GM12878 (cell line): ENCODE results near the gene TRAPPC6A. TPM values are rescaled to one million over a fixed set of nuclear protein-coding genes. Genes with fewer than 3 reads are reported as not detected.

Experiments used
- ATAC-seq: fragments of 200-7000 bp; cut with Tn5 transposase; 3 replicates; pipeline ENCODE4 v1.9.1; 2020; ENCODE audit warnings: mild to moderate bottlenecking, moderate library complexity
- BruUV-seq: library from RNA; stranded (reverse); fragments of 400-500 nt; replicated peaks from 2 replicates; lab custom pipeline; 2021; lab: Mats Ljungman, UMichigan
- CTCF ChIA-PET: fragments of 300-600 bp; sonication (Branson Sonifier 250); formaldehyde crosslinking; extraction: SDS; loops from one replicate; lab custom pipeline; 2021; ENCODE audit warnings: inconsistent platforms; lab: Yijun Ruan, JAX
- POLR2A ChIA-PET: fragments of 350-600 bp; formaldehyde crosslinking; extraction: SDS; loops from one replicate; lab custom pipeline; 2021; ENCODE audit warnings: inconsistent platforms; lab: Charles Lee
- RAD21 ChIA-PET: fragments of 300-600 bp; sonication (Branson Sonifier 250); formaldehyde crosslinking; loops from one replicate; lab custom pipeline; 2023; ENCODE audit warnings: antibody characterized with exemption; ENCODE audit not compliant: unreplicated experiment; lab: Charles Lee
- SMC1A ChIA-PET: fragments of 300-600 bp; sonication (Branson Sonifier 250); formaldehyde crosslinking; loops from one replicate; lab custom pipeline; 2023; ENCODE audit not compliant: unreplicated experiment, uncharacterized antibody; lab: Charles Lee
- DNase-seq: peaks from one replicate; pipeline ENCODE4 v3.0.0-alpha.2; 2011; ENCODE audit warnings: low read depth, low spot score
- FAIRE-seq: peaks from 3 replicates; lab custom pipeline; 2011; peaks lifted over from hg19 to GRCh38; lab: Jason Lieb, UNC
- H2AFZ ChIP-seq: 2 replicates; pipeline ENCODE4 v1.6.0; 2011; ENCODE audit warnings: low read depth, low read length, control low read depth; ENCODE audit not compliant: control insufficient read depth
- H3K27ac ChIP-seq: 2 replicates; pipeline ENCODE4 v1.5.1; 2011; ENCODE audit warnings: control low read depth; ENCODE audit not compliant: control insufficient read depth, insufficient read depth
- H3K27me3 ChIP-seq, 2 experiments: replicated peaks in 1 of 2; 2 replicates each; pipeline versions ENCODE4 v1.6.0 to v1.6.1; 2011; ENCODE audit warnings: low read length in 1 of 2; ENCODE audit not compliant: control insufficient read depth in 2 of 2, insufficient read depth in 2 of 2
- H3K36me3 ChIP-seq, 2 experiments: 2 replicates each; pipeline ENCODE4 v1.5.1; 2011; ENCODE audit warnings: low read length in 1 of 2; ENCODE audit not compliant: control insufficient read depth in 2 of 2, insufficient read depth in 2 of 2
- H3K4me1 ChIP-seq: 2 replicates; pipeline ENCODE4 v1.6.1; 2011; ENCODE audit warnings: mild to moderate bottlenecking, low read length, moderate library complexity, mixed read lengths; ENCODE audit not compliant: control insufficient read depth, insufficient read depth
- H3K4me2 ChIP-seq: 2 replicates; pipeline ENCODE4 v1.6.0; 2011; ENCODE audit warnings: control low read depth; ENCODE audit not compliant: control insufficient read depth, insufficient read depth
- H3K4me3 ChIP-seq: fragments of 200-600 bp; sonication (generic); 2 replicates; pipeline ENCODE4 v1.5.1; 2016
- H3K79me2 ChIP-seq: 2 replicates; pipeline ENCODE4 v1.6.0; 2011; ENCODE audit warnings: low read length; ENCODE audit not compliant: control insufficient read depth, insufficient read depth
- H3K9ac ChIP-seq: 2 replicates; pipeline ENCODE4 v1.8.0; 2011; ENCODE audit warnings: low read length, control low read depth, mixed read lengths; ENCODE audit not compliant: control insufficient read depth, insufficient read depth
- H3K9me3 ChIP-seq: replicated peaks from 3 replicates; pipeline ENCODE4 v1.5.1; 2011; ENCODE audit warnings: mild to moderate bottlenecking, low read length; ENCODE audit not compliant: control insufficient read depth, insufficient read depth
- H4K20me1 ChIP-seq: 2 replicates; pipeline ENCODE4 v1.6.0; 2011; ENCODE audit not compliant: control insufficient read depth, insufficient read depth
- BCL11A ChIP-seq: IDR thresholded peaks from 2 replicates; pipeline ENCODE4 v1.6.1; 2011; ENCODE audit warnings: low read depth, low read length
- KDM1A ChIP-seq: fragments of 200-600 bp; sonication (generic); IDR thresholded peaks from 2 replicates; pipeline ENCODE4 v1.6.1; 2016; ENCODE audit warnings: borderline replicate concordance
- KLF5 ChIP-seq: fragments of 450-650 bp; IDR thresholded peaks from 2 replicates; pipeline ENCODE4 v1.6.1; 2014; ENCODE audit warnings: mild to moderate bottlenecking; ENCODE audit not compliant: partially characterized antibody
- PKNOX1 ChIP-seq: fragments of 450-650 bp; IDR thresholded peaks from 2 replicates; pipeline ENCODE4 v1.6.1; 2016; ENCODE audit warnings: mild to moderate bottlenecking
- POLR2AphosphoS2 ChIP-seq: IDR thresholded peaks from 2 replicates; pipeline ENCODE4 v1.6.1; 2011; ENCODE audit warnings: low read depth, mild to moderate bottlenecking, low read length, improper control_type of control experiment, moderate library complexity
- RCOR1 ChIP-seq: conservative IDR thresholded peaks from 2 replicates; pipeline ENCODE4 v1.6.1; 2012; ENCODE audit warnings: low read depth, low read length, improper control_type of control experiment
- RELB ChIP-seq: fragments of 450-650 bp; IDR thresholded peaks from 2 replicates; pipeline ENCODE4 v1.6.1; 2017; ENCODE audit warnings: low read depth, mild to moderate bottlenecking, moderate library complexity
- SPI1 ChIP-seq: IDR thresholded peaks from 2 replicates; pipeline ENCODE4 v1.6.1; 2011; ENCODE audit warnings: low read depth, mild to moderate bottlenecking, low read length, moderate library complexity, borderline replicate concordance; ENCODE audit not compliant: insufficient read depth
- STAT1 ChIP-seq: fragments of 450-650 bp; conservative IDR thresholded peaks from 2 replicates; pipeline ENCODE4 v1.6.1; 2014; ENCODE audit warnings: antibody characterized with exemption, mild to moderate bottlenecking
- TARDBP ChIP-seq: IDR thresholded peaks from 2 replicates; pipeline ENCODE4 v1.6.1; 2016; ENCODE audit warnings: borderline replicate concordance
- USF1 ChIP-seq: IDR thresholded peaks from 2 replicates; pipeline ENCODE4 v1.6.1; 2011; ENCODE audit warnings: borderline replicate concordance, low read depth, mild to moderate bottlenecking, moderate library complexity, mixed read lengths, low read length; ENCODE audit not compliant: insufficient read depth; ENCODE audit errors: extremely low read length
- YY1 ChIP-seq: IDR thresholded peaks from 2 replicates; pipeline ENCODE4 v1.6.1; 2011; ENCODE audit warnings: low read depth, mild to moderate bottlenecking, low read length
- WGBS: methylation state at CpG from one replicate; pipeline ENCODE4 v1.1.6; 2016; ENCODE audit warnings: low lambda C conversion rate; ENCODE audit not compliant: insufficient replicate concordance, insufficient coverage; ENCODE audit errors: missing lambda C conversion rate; 5-methylcytosine and 5-hydroxymethylcytosine counted together
- in situ Hi-C: fragments of 300-500 bp; cut with MboI; formaldehyde crosslinking; loops from 9 replicates; pipeline ENCODE4 v1.14.3; 2018; ENCODE audit warnings: mixed read lengths
- intact Hi-C: fragments of 100-400 bp; cut with micrococcal nuclease; formaldehyde crosslinking; loops from one replicate; pipeline ENCODE4 v1.14.2; 2022; ENCODE audit not compliant: unreplicated experiment
- polyA plus RNA-seq, 11 experiments: library from polyadenylated mRNA; depleted of rRNA in 4 of 11; unstranded in 6 of 11; stranded (reverse) in 5 of 11; fragments of >200 nt; fragmentation: Nextera tagmentation in 4 of 11; fragmentation: Illumina TruSeq in 1 of 11; extraction: Ambion mirVana in 4 of 11; extraction: Trizol in 1 of 11; gene quantifications; 1 replicate in 1 of 11; 2 replicates in 10 of 11; pipeline versions ENCODE4 v1.2.1 to v1.2.3, GENCODE V29; 2011 to 2016; ENCODE audit warnings: inconsistent platforms in 2 of 11, missing spikeins in 2 of 11, low read depth in 1 of 11
- total RNA-seq, 4 experiments: library from RNA; depleted of rRNA in 3 of 4; stranded (reverse); fragments of >200 nt in 3 of 4; fragmentation: Illumina TruSeq in 1 of 4; extraction: Trizol in 1 of 4; gene quantifications; 2 replicates each; pipeline versions ENCODE4 v1.2.1 to v1.2.3, GENCODE V29; 2013 to 2021

The TRAPPC6A gene
- total and polyA plus RNA-seq, 10 of the 15 experiments (the other 5 are each of a cell fraction or from before 2014, with no cell fraction given) = 1.8 to 83.9 (median 35.8) TPM

GRCh38 chr19:45172173-45172572 lies 5.9 kb downstream of the TRAPPC6A start:
- intact Hi-C loops (no loop called here), in situ Hi-C loops (no loop called here)
- ChIA-PET POLR2A (interaction anchor here (0.6 kb wide), 1 partner anchor 45 kb away, joined by 3 read pairs; no protein-coding TSS in a partner anchor), SMC1A (no interaction called here), CTCF (interaction anchor here (1.2 kb wide), 1 partner anchor 15 kb away, joined by 3 read pairs; no protein-coding TSS in a partner anchor), RAD21 (no interaction called here)
- Histone ChIP-seq H3K79me2 (peaks cover 4% of the 10 kb centered on the region), H3K4me3 (no peak overlapping the region), H3K27ac (no peak overlapping the region), H3K27me3 (no peaks in the 10 kb centered on the region), H2AFZ (no peak overlapping the region), H4K20me1 (no peaks in the 10 kb centered on the region), H3K4me1 (peaks cover 15% of the 10 kb centered on the region), H3K9me3 (no peaks in the 10 kb centered on the region), H3K36me3 (no peaks in the 10 kb centered on the region), H3K4me2 (peak overlapping the region; percentile 38; the same call in 1 of the 2 replicates), H3K9ac (no peak overlapping the region)
- WGBS = 23% methylated on average over 4 of the region's 4 CpGs
- peak; percentile 52 for ATAC-seq
- no peak for FAIRE-seq
- no TSS peak for BruUV-seq
- no peak for DNase-seq
- TF ChIP-seq KDM1A (no peak), POLR2AphosphoS2 (no peak), USF1 (no peak)

- no peaks in the 10 kb centered on the region for H3K36me3 ChIP-seq
- no peaks in the 10 kb centered on the region; the same call in 1 of the 2 replicates for H3K79me2 ChIP-seq
- 39% methylated on average over 7 of the region's 7 CpGs for WGBS
- peak overlapping the region; percentile 30; the same call in 1 of the 2 replicates for H3K4me2 ChIP-seq
- H3K27ac ChIP-seq = no peak overlapping the region
- ChIA-PET POLR2A (interaction anchor here (0.5 kb wide), 1 partner anchor 23 kb away, joined by 3 read pairs; no protein-coding TSS in a partner anchor), CTCF (interaction anchor here (1.2 kb wide), 1 partner anchor 16 kb away, joined by 3 read pairs; no protein-coding TSS in a partner anchor), RAD21 (interaction anchor here (1.8 kb wide), 1 partner anchor 34 kb away, joined by 6 read pairs; no protein-coding TSS in a partner anchor), SMC1A (no interaction called here)
- no peak overlapping the region for H2AFZ ChIP-seq
- no peaks in the 10 kb centered on the region for H4K20me1 ChIP-seq
- H3K4me1 ChIP-seq = peaks cover 13% of the 10 kb centered on the region
- in situ Hi-C loops = no loop called here
- intact Hi-C loops = no loop called here
- FAIRE-seq (no peak), ATAC-seq (peak; percentile 36; the same call in 1 of the 3 replicates), DNase-seq (no peak)
- no peaks in the 10 kb centered on the region for H3K9me3 ChIP-seq
- no peak overlapping the region for H3K9ac ChIP-seq
- no peak overlapping the region for H3K4me3 ChIP-seq
- no TSS peak for BruUV-seq
- H3K27me3 ChIP-seq = no peaks in the 10 kb centered on the region
- TF ChIP-seq PKNOX1 (no peak), RCOR1 (no peak), KLF5 (no peak), TARDBP (no peak), SPI1 (no peak), BCL11A (no peak), STAT1 (no peak), YY1 (no peak), RELB (no peak)
Measured at GRCh38 chr19:45171211-45171623, 6.8 kb downstream of the TRAPPC6A start.
